ENCODE measurements around the gene SMURF1.

- no peak for TF ChIP-seq CTCF (IDR thresholded peaks at IDR 0.05)
- no peak for TF ChIP-seq POLR2A (IDR thresholded peaks at IDR 0.05)
These were observed 144.8 kb downstream of the SMURF1 start for GRCh38 chr7:98998821-98999725.
